GM21529 (cell line): ENCODE measurements around the gene ABCC5.
"Not testable (repeated sequence)": the region's sequence is repeated elsewhere in the genome, so short reads cannot be mapped to it uniquely, and the experiment has no call there.

Experiments
- ATAC-seq: cut with Tn5 transposase; IDR thresholded peaks from one replicate; pipeline ENCODE4 v1.9.1; 2021; ENCODE audit not compliant: unreplicated experiment

ABCC5 gene

DNA sequence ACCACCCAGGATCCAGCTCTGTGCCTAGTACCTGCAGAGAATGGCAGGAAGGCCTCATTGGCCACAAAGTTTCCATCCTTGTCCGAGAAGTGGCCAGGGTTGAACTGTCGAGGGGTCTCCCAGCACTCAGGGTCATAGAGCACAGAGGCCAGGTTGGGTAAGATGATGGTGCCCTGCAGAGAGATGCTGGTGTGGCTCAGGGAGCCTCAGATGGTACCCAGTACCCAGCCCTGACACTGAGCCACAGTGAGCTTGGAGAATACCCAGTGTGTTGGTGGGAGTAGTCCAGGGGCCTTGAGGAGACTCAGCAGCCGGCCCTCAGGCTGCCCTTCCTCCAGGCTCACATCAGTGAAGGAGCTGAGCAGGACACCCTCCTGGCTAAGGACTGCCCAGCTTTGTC, 121.5 kb downstream of the ABCC5 start:
- no peak for ATAC-seq

DNA sequence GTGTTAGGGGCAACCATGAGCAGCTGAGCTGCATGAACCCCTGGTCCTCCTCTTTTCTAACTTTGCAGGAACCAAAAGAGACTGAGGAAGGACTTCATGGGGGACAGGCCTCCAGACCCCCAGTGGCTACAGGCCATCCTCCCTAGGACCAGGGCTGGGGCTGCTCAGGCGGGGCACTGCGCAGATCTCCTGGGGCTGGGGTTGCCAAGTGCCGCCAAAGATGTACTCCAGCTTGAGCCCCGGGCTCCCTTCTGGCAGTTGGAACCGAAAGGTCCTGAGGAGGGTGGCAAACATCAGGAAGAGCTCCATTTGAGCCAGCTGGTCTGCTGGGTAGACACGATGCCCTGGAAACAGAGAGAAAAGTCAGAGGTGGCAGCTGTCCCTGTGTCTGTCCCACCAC, 121.9 kb downstream of the ABCC5 start:
- no peak for ATAC-seq

DNA sequence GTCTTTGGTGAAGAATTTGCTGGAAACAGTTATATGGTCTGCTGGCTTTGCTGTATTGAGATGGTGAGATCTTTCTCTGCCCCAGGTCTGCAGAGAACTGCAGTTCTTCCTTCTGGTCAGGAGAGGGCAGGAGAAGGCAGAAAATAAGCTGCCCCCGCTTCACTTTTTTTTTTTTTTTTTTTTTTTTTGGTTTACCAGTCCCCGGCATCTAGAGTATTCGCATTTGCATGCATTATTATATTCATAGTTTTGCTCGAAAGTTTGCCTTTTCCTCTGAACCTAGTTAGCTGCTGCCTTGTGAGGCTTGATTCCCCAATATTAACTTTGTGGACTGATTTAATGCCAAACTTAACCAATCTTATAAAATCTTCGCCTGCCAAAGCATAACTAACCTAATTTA, 122.4 kb downstream of the ABCC5 start:
- no peak for ATAC-seq

DNA sequence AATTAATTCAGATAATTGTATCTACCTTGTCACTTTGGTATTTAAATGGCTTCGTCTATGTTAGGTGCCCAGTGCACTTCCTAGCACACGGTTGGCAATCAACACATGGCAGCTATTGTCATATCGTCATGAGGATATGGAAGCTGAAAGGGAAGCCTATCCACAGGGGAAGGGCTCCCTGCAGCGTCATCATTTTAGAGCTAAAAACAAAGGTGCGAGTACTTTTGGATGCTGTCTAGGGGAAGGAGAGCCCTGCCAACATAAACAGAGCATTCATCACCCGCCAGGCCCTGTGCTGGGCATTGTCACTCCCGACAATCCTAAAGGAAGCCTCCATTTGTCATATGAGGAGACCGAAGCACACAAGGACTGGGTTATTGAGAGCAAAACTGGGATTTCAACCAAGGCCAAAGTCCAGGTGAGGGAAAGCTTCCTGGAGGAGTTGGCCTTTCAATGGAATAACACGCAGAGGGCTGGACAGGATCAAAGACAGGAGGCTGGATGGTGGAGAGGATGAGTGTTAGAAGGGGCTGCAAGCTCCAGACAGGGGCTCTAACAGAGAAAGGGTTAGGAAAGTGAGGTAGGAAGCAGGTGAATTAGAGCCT, 125.0 kb downstream of the ABCC5 start:
- ATAC-seq, result no peak

DNA sequence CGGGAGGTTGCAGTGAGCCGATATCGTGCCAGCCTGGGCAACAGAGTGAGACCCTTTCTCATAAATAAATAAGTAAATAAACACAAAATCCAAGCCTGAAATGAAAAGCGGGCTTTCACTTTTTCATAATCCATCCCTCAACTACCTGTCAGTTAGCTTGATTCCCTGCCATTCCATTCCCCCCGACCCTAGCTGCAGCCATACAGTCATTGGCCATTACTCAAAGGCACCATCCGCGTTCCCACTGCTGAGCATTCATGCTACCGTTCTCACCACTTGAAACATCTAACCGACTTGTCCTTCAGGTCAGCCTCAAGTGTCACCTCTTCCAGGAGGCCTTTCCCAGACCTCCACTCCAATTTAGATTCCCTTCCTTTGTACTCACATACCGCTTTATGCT, 131.9 kb downstream of the ABCC5 start:
- ATAC-seq, result no peak

DNA sequence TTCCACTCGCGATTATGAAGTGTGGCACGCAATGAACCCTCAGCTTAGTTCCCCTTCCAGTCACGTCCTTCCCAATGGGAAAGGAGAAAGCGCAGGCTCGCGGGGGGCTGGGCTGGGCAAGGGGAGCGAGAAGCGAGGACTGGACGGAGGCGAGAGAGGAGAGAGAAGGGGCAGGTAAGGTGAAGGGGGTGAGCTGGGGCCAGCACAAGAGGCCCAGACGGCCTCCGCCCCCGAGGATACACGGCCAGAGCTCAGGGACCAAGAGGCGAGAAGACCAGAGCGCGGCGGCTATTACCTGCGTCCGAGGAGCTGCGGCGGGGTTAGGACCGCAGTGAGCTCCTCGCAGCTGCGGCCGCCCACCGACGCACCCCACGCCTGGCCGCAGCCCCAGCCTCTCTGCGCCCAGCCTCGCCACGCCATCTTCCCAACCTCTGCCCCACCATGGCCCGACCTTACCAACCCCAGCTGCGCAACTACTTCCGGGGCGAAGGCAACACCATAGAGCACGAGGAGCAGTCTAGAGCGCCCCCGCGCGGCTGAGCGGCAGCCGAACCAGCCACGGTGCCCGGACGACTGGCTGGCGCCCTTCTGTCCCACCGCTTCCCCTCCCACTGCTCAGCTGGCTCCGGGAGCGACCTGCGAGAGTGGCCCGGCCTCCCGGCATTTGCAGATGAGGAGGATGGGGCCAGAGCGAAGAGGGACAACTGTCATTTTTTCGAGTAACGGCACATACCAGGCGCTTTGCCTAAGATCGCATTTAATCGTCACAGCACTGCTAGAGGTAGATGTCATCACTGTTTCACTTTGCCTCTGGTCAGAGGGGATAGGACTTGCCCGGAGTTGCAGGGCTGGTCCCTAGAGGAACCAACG, 133.0 kb downstream of the ABCC5 start, which contains the start of gene PARL:
PARL (minus strand) TSS at position 454 of the 870 bp plus-strand sequence; CDS start at position 420, 34 bp downstream.
- ATAC-seq, result peak; percentile 99

DNA sequence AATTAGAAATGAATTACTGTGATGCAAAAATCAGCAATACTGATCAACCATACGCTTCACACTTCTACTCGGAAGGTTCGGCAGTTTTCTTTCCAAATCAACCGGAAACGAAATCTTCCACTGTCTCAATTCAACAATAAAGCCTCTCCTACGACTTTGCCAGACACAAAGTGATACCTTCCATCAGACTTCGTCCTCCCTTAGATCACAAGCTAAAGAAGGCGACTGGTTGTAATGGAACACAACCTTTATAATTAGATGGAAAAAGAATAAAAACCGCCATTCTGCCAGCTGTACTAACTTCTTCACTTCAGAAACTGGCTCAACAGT, 133.6 kb downstream of the ABCC5 start:
- ATAC-seq, result no peak

DNA sequence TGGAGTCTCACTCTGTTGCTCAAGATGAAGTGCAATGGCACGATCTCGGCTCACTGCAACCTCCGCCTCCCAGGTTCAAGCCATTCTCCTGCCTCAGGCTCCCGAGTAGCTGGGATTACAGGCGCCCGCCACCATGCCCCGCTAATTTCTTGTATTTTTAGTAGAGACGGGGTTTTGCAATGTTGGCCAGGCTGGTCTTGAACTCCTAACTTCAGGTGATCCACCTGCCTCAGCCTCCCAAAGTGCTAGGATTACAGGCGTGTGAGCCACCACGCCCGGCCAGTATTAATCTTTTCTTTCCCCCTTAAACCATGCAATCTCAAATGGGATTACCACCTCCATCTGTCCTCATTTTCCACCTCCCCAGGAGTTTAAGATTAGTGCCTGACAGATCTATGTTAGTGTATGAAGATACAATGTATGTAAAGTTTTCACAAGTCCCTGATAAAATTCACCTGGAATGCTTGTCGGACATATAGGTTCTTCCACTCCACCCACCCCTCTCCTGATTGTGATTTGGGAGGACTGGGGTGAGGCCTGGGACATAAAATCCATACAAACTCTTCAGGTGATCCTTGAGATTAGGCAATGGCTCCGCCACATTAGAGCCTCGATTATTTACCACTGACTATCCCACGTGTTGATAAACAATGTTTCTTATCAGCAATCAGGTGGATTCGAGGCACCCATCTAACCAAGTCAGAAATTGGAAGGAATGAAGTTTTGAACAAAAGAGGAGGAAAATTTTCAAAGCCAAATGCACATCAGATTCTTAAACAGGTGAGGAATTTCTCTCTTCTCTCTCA, 134.2 kb downstream of the ABCC5 start:
- no peak for ATAC-seq

DNA sequence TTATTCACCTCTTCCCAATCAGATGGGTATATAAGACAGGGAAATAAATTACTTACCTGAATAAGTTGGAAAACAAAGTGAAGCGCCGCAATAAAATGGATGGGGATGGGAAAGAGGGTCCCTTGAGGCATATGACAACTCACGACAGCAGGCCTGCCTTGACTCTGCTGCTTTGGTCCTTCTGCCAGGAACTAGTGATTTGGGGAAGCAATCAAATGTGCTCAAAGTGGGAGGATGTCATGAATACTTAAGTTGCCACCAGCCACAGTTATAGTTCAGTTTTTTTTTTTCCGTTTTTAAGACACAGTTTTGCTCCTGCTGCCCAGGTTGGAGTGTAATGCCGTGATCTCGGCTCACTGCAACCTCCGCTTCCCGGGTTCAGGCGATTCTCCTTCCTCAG, 137.6 kb downstream of the ABCC5 start:
- ATAC-seq, result no peak

DNA sequence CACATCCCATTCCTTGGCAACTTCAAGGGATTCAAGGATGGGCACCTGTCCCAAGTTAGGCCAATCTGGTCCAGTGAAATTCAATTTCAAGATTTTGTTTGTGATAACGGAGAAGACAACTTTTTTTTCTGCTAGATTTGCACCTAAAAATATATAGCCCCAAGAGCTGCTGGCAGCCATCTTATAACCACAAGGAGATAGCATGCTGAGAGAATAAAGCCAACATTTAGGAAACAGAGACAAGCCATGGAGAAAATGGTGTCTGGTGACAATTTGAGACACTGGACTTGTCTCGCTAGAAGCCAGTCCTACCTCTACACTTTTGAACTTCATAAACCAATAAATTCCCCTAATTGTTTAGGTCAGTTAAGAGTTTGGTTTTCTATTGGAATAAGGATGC, 138.4 kb downstream of the ABCC5 start:
- no peak for ATAC-seq

DNA sequence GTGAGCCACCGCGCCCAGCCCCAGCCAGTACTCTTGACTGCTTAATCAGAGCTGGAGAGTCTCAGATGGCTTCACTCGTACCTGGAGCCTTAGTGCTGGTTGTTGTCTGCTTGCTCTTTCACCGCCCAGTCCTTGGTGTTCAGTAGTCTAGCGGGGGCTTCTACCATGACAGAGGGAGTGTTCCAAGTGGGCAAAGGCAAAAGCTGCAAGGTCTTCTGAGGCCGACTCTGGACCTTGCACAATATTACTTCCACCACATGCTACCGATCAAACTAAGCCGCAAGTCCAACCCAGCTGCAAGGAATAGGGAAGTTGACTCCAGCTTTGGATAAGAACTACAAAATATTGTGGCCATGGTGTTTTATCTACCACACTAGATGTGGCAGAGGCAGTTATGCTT, 139.6 kb downstream of the ABCC5 start:
- ATAC-seq, result no peak

DNA sequence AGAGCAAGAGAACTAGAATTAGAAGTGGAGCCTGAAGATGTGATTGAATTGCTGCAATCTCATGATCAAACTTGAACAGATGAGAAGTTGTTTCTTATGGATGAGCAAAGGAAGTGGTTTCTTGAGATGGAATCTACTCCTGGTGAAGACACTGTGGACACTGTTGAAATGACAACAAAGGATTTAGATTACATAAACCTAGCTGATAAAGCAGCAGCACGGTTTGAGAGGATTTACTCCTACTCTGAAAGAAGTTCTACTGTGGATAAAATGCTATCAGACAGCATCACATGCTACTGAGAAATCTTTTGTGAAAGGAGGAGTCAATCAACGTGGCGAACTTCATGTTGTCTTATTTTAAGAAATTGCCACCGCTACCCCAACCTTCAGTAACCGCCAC, 140.5 kb downstream of the ABCC5 start:
- not testable (repeated sequence) for ATAC-seq

DNA sequence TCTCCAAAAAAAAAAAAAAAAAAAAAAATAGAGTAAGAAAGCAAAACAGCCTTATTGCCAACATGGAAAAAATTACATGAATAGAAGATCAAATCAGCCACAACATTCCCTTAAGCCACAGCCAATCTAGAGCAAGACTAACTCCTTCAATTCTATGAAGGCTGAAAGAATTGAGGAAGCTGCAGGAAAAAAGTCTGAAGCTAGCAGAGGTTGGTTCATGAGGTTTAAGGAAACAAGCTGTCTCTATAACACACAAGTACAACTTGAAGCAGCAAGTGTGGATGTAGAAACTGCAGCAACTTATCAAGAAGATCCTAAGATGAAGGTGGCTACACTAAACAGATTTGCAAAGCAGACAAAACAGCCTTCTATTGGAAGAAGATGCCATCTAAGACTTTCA, 142.3 kb downstream of the ABCC5 start:
- ATAC-seq, result no peak

DNA sequence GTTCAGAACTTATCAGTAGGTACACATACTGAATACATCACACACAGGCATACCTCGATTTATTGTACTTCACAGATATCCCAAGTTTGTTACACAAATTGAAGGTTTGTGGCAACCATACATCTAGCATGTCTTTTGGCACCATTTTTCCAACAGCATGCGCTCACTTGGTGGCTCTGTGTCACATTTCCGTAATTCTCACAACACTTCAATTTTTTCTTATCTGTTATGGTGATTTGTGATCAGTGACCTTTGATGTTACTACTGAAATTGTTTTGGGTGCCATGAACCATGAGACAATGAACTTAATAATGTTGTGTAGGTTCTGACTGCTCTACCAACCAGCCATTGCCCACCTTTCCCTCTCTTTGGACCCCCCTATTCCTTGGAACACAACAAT, 143.8 kb downstream of the ABCC5 start:
- ATAC-seq, result no peak

DNA sequence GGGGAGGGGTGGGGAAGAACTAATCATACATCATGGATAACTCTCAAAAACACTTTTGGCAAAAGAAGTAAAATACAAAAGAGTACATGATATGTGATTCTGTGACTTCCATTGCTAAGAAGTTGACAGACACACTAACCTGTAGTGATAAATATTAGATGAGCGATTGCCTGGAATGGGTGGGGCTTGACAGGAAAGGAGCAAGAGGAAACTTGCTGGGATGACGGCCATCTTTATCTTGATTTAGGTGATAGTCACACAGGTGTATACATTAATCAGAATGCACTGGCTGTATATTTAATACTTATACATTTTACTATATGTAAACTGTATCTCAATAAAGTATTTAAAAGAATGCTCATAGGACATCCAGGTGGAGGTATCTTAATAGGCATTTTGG, 146.1 kb downstream of the ABCC5 start:
- ATAC-seq, result no peak

DNA sequence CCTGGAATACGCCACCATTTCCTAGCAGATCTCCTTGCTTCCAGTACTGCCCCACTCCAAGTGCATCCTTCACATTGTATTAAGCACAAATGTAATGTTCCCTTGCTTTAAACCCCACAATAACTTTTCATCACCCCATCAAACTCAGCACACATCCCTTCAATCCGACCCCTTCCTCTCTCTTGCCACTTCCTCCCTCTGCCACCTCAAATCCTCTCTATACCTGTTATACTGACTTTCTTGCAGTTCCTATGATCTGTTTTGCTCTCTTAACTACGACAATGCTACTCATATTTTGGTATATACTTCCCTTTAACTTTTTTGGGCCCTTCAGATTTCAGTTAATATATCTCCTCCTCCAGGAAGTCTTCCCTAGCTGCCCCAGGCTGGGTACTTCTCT, 147.1 kb downstream of the ABCC5 start:
- ATAC-seq, result no peak
